Vagina (tissue), 2 donors: ENCODE results near the gene AMOTL1. TPM values are rescaled to one million over a fixed set of nuclear protein-coding genes. Genes with fewer than 3 reads are reported as not detected.

Source experiments
- DNase-seq, 2 donors: peaks; one replicate each; pipeline ENCODE4 v3.0.0-alpha.2; 2017; ENCODE audit errors: extremely low spot score in 2 of 2
- H3K27ac ChIP-seq: fragments of 200-600 bp; sonication (generic); one replicate; pipeline ENCODE4 v1.5.1; 2019
- H3K27me3 ChIP-seq: fragments of 200-600 bp; sonication (generic); one replicate; pipeline ENCODE4 v1.5.1; 2019
- H3K36me3 ChIP-seq, 2 donors: fragments of 200-600 bp; sonication (generic); one replicate each; pipeline ENCODE4 v1.5.1; 2017 to 2019
- H3K4me1 ChIP-seq: fragments of 200-600 bp; sonication (generic); one replicate; pipeline ENCODE4 v1.5.1; 2019
- H3K4me3 ChIP-seq, 2 donors: fragments of 200-600 bp; sonication (generic); 1 replicate in 1 of 2; 2 replicates in 1 of 2; pipeline ENCODE4 v1.5.1; 2016 to 2019
- H3K9me3 ChIP-seq: fragments of 200-600 bp; sonication (generic); one replicate; pipeline ENCODE4 v1.5.1; 2019
- CTCF ChIP-seq, 3 experiments: fragments of 450-650 bp in 2 of 3; fragments of 200-600 bp in 1 of 3; sonication (generic) in 1 of 3; IDR thresholded peaks; one replicate each; pipeline ENCODE4 v1.5.1; 2017 to 2019; ENCODE audit warnings: antibody characterized with exemption in 3 of 3, mild to moderate bottlenecking in 2 of 3, moderate library complexity in 2 of 3
- POLR2A ChIP-seq, 2 donors: fragments of 450-650 bp; IDR thresholded peaks; one replicate each; pipeline ENCODE4 v1.6.1; 2017; ENCODE audit warnings: antibody characterized with exemption in 2 of 2, mild to moderate bottlenecking in 2 of 2, moderate library complexity in 2 of 2
- POLR2AphosphoS5 ChIP-seq, 2 donors: sonication (generic); formaldehyde crosslinking; IDR thresholded peaks; one replicate each; pipeline ENCODE4 v1.9.0; 2017; ENCODE audit warnings: antibody characterized with exemption in 2 of 2, mild to moderate bottlenecking in 2 of 2, low read depth in 1 of 2; ENCODE audit not compliant: insufficient read depth in 1 of 2
- intact Hi-C: fragments of 100-400 bp; cut with DNase I; formaldehyde crosslinking; loops from one replicate; pipeline ENCODE4 v1.15.1; 2023
- total RNA-seq: library from RNA; depleted of rRNA; stranded (reverse); fragments of >200 nt; gene quantifications from one replicate; pipeline ENCODE4 v1.2.3, GENCODE V29; 2016

The AMOTL1 gene
- total RNA-seq, 1 donor from 2014 or later = 45.7 TPM

GRCh38 chr11:94856443-94856842 is 88.3 kb downstream of the AMOTL1 start:
- Histone ChIP-seq H3K27ac (no peak overlapping the region), H3K4me3 (no peak overlapping the region), H3K4me1 (no peaks in the 10 kb centered on the region), H3K9me3 (no peaks in the 10 kb centered on the region), H3K36me3 (peaks cover 0 to 54% of the 10 kb centered on the region in 2 donors), H3K27me3 (no peaks in the 10 kb centered on the region)
- no peak for DNase-seq
- intact Hi-C loops = no loop called here
- TF ChIP-seq CTCF (IDR thresholded peaks at IDR 0.05) (no peak), POLR2A (IDR thresholded peaks at IDR 0.05) (no peak), POLR2AphosphoS5 (IDR thresholded peaks at IDR 0.05; ENCODE audit: insufficient read depth in 1 of 2, low read depth in 1 of 2) (no peak)

- Histone ChIP-seq H3K4me3 (no peak overlapping the region), H3K9me3 (no peaks in the 10 kb centered on the region), H3K36me3 (peaks cover 0 to 54% of the 10 kb centered on the region in 2 donors), H3K27me3 (no peaks in the 10 kb centered on the region), H3K4me1 (no peaks in the 10 kb centered on the region), H3K27ac (no peak overlapping the region)
- intact Hi-C loops = no loop called here
- no peak for DNase-seq
- no peak for TF ChIP-seq CTCF (IDR thresholded peaks at IDR 0.05)
- no peak for TF ChIP-seq POLR2A (IDR thresholded peaks at IDR 0.05)
- no peak for TF ChIP-seq POLR2AphosphoS5 (IDR thresholded peaks at IDR 0.05; ENCODE audit: insufficient read depth in 1 of 2, low read depth in 1 of 2)
These were observed 89.2 kb downstream of the AMOTL1 start for GRCh38 chr11:94857337-94857736.

GRCh38 chr11:94858012-94858705 is 90.0 kb downstream of the AMOTL1 start:
- Histone ChIP-seq H3K4me3 (no peak overlapping the region), H3K9me3 (no peaks in the 10 kb centered on the region), H3K27me3 (no peaks in the 10 kb centered on the region), H3K27ac (no peak overlapping the region), H3K4me1 (no peaks in the 10 kb centered on the region), H3K36me3 (peaks cover 0 to 54% of the 10 kb centered on the region in 2 donors)
- no peak for DNase-seq
- intact Hi-C loops = no loop called here
- TF ChIP-seq CTCF (IDR thresholded peaks at IDR 0.05) (no peak), POLR2A (IDR thresholded peaks at IDR 0.05) (no peak), POLR2AphosphoS5 (IDR thresholded peaks at IDR 0.05; ENCODE audit: insufficient read depth in 1 of 2, low read depth in 1 of 2) (no peak)

- Histone ChIP-seq H3K9me3 (no peaks in the 10 kb centered on the region), H3K36me3 (peaks cover 0 to 48% of the 10 kb centered on the region in 2 donors), H3K27ac (no peak overlapping the region), H3K27me3 (no peaks in the 10 kb centered on the region), H3K4me3 (no peak overlapping the region), H3K4me1 (no peaks in the 10 kb centered on the region)
- no peak for DNase-seq
- intact Hi-C loops = no loop called here
- TF ChIP-seq POLR2A (IDR thresholded peaks at IDR 0.05) (no peak), CTCF (IDR thresholded peaks at IDR 0.05) (no peak), POLR2AphosphoS5 (IDR thresholded peaks at IDR 0.05; ENCODE audit: insufficient read depth in 1 of 2, low read depth in 1 of 2) (no peak)
These were observed 92.2 kb downstream of the AMOTL1 start for GRCh38 chr11:94860333-94860732.

- Histone ChIP-seq H3K27ac (no peak overlapping the region), H3K36me3 (peaks cover 0 to 57% of the 10 kb centered on the region in 2 donors), H3K27me3 (no peaks in the 10 kb centered on the region), H3K4me3 (no peak overlapping the region), H3K9me3 (no peaks in the 10 kb centered on the region), H3K4me1 (no peaks in the 10 kb centered on the region)
- DNase-seq = no peak
- TF ChIP-seq POLR2A (IDR thresholded peaks at IDR 0.05) = no peak
- intact Hi-C loops = no loop called here
These were observed 93.2 kb downstream of the AMOTL1 start for GRCh38 chr11:94861306-94861845.
